Measurements from ENCODE around the gene ROBO2. TPM values are rescaled to one million over a fixed set of nuclear protein-coding genes. Genes with fewer than 3 reads are reported as not detected.

The ROBO2 gene
- total RNA-seq, 4 donors from 2014 or later, result 0.20 to 0.41 (median 0.32) TPM; not detected in 1

DNA sequence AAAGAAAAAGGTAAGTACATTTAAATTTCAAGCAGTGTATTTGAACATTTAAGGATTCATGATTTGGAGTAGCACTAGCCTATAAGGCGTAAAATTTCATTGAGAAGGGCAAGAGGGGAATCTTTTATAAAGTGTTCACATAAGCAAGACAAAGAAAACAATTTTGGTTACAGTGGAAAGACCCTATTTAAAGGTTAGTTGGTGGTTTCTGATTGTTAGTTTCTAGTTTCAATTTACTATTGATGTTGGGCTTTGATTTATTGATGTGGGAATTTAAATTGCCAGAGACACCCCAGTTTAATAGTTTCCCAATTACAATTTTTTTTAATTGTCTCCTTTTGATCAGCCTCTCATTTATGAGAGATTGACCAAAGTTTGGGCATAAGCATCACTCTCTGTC, 19.5 kb downstream of the ROBO2 start:
- intact Hi-C loops (cut with DNase I; ENCODE audit: low total_unique reads), result no loop called here
- no peaks in the 10 kb centered on the region for H3K36me3 ChIP-seq
- no peak overlapping the region for H3K27ac ChIP-seq
- no peak overlapping the region for H3K4me3 ChIP-seq
- no peaks in the 10 kb centered on the region for H3K27me3 ChIP-seq
- 73 to 79% methylated on average over 1 of the region's 1 CpG for WGBS, 2 donors (ENCODE audit: low coverage in 1 of 2)
- no peak for DNase-seq
- no peak for TF ChIP-seq EP300 (IDR thresholded peaks at IDR 0.05; ENCODE audit: low read depth)
- TF ChIP-seq, protein P1, sequence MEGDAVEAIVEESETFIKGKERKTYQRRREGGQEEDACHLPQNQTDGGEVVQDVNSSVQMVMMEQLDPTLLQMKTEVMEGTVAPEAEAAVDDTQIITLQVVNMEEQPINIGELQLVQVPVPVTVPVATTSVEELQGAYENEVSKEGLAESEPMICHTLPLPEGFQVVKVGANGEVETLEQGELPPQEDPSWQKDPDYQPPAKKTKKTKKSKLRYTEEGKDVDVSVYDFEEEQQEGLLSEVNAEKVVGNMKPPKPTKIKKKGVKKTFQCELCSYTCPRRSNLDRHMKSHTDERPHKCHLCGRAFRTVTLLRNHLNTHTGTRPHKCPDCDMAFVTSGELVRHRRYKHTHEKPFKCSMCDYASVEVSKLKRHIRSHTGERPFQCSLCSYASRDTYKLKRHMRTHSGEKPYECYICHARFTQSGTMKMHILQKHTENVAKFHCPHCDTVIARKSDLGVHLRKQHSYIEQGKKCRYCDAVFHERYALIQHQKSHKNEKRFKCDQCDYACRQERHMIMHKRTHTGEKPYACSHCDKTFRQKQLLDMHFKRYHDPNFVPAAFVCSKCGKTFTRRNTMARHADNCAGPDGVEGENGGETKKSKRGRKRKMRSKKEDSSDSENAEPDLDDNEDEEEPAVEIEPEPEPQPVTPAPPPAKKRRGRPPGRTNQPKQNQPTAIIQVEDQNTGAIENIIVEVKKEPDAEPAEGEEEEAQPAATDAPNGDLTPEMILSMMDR (IDR thresholded peaks at IDR 0.05), result no peak
- no peak for TF ChIP-seq POLR2A (IDR thresholded peaks at IDR 0.05)
- no peak for TF ChIP-seq POLR2AphosphoS5 (IDR thresholded peaks at IDR 0.05)
- peaks cover 2 to 4% of the 10 kb centered on the region in 2 donors for H3K9me3 ChIP-seq
- H3K4me1 ChIP-seq, result no peaks in the 10 kb centered on the region
- in situ Hi-C loops (cut with MboI; ENCODE audit: low pct_ligation_motif_present in 1 of 4, low pct_unique_long_range_greater_than_20kb in 1 of 4, low sequenced_read_pairs in 3 of 4), result no loop called here

DNA sequence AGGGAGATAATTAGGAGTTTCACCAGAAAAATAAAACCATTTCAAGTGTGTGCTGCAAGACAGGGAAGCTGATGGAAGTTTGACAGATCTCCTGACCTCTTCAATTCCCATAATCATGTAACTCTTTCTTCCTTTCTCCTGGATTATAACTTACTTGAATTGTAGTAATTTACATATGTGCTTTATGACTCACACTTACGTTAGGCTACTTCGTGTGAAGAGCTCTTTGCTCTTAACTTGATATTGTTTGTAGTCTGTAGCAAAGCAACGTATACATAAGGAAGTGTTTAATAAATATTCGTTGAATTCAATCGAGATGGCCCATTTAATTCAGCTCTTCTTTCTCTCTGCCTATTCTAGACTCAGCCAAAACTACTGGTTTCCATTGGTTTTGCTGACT, 23.5 kb downstream of the ROBO2 start:
- intact Hi-C loops (cut with DNase I; ENCODE audit: low total_unique reads), result no loop called here
- Histone ChIP-seq H3K27ac (no peak overlapping the region), H3K9me3 (peaks cover 2 to 4% of the 10 kb centered on the region in 2 donors), H3K4me3 (no peak overlapping the region), H3K36me3 (no peaks in the 10 kb centered on the region), H3K27me3 (no peaks in the 10 kb centered on the region), H3K4me1 (no peaks in the 10 kb centered on the region)
- WGBS, 2 donors (ENCODE audit: low coverage in 1 of 2), result 73 to 83% methylated on average over 5 of the region's 5 CpGs
- in situ Hi-C loops (cut with MboI; ENCODE audit: low pct_ligation_motif_present in 1 of 4, low pct_unique_long_range_greater_than_20kb in 1 of 4, low sequenced_read_pairs in 3 of 4), result no loop called here
- no peak for DNase-seq
- TF ChIP-seq EP300 (IDR thresholded peaks at IDR 0.05; ENCODE audit: low read depth), result no peak

DNA sequence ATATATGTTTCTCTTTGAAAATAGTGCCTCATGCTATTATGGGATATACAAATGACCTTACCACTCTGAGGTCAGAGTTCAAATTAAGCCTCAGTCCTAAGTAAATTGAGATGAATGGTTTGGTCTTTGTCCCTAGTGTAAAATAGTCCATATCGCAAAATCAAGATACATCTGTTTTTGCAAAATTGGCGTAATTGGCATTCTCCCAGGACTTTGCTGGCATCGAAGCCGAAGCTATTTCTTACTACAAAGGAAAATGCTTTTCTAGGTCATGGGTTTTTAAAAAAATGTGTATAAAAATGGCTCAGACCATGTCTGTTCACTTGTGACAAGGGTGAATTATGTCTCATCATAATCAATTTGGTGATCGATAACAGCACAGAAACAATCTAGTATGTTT, 25.9 kb downstream of the ROBO2 start:
- no peak for TF ChIP-seq EP300 (IDR thresholded peaks at IDR 0.05; ENCODE audit: low read depth)
- TF ChIP-seq POLR2A (IDR thresholded peaks at IDR 0.05), result no peak
- no peak for TF ChIP-seq POLR2AphosphoS5 (IDR thresholded peaks at IDR 0.05)
- TF ChIP-seq, protein P1 (IDR thresholded peaks at IDR 0.05), result no peak
- in situ Hi-C loops (cut with MboI; ENCODE audit: low pct_ligation_motif_present in 1 of 4, low pct_unique_long_range_greater_than_20kb in 1 of 4, low sequenced_read_pairs in 3 of 4) (no loop called here), intact Hi-C loops (cut with DNase I; ENCODE audit: low total_unique reads) (no loop called here)
- no peaks in the 10 kb centered on the region for H3K4me1 ChIP-seq
- no peak overlapping the region for H3K27ac ChIP-seq
- no peak overlapping the region for H3K4me3 ChIP-seq
- no peaks in the 10 kb centered on the region for H3K27me3 ChIP-seq
- 75 to 95% methylated on average over 5 of the region's 5 CpGs for WGBS, 2 donors (ENCODE audit: low coverage in 1 of 2)
- H3K9me3 ChIP-seq, result peaks cover 2 to 4% of the 10 kb centered on the region in 2 donors
- H3K36me3 ChIP-seq, result no peaks in the 10 kb centered on the region
- DNase-seq, result no peak

DNA sequence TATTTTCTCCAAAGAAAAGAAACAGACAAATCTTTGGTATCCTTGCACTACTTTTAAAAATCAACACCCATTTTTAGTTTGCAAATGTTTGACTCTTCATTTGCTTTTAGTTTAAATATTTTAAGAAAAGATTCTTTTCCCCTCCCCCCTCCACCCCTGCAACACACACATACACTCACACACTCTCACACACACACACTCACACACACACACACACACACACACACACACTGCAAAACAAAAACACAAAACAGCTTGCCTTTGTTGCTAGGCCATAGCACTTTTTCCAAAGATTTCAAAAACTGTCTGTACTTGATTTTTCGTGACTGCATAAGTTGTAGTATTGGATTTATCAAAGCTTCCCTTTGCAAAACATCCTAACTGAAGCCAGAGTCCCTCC, 26.9 kb downstream of the ROBO2 start:
- intact Hi-C loops (cut with DNase I; ENCODE audit: low total_unique reads), result no loop called here
- no peaks in the 10 kb centered on the region for H3K4me1 ChIP-seq
- in situ Hi-C loops (cut with MboI; ENCODE audit: low pct_ligation_motif_present in 1 of 4, low pct_unique_long_range_greater_than_20kb in 1 of 4, low sequenced_read_pairs in 3 of 4), result no loop called here
- H3K4me3 ChIP-seq, result no peak overlapping the region
- no peaks in the 10 kb centered on the region for H3K27me3 ChIP-seq
- H3K36me3 ChIP-seq, result no peaks in the 10 kb centered on the region
- no peak for DNase-seq
- H3K9me3 ChIP-seq, result peaks cover 2 to 4% of the 10 kb centered on the region in 2 donors
- WGBS, 2 donors (ENCODE audit: low coverage in 1 of 2), result 63 to 80% methylated on average over 1 of the region's 1 CpG
- no peak for TF ChIP-seq EP300 (IDR thresholded peaks at IDR 0.05; ENCODE audit: low read depth)
- no peak overlapping the region for H3K27ac ChIP-seq

DNA sequence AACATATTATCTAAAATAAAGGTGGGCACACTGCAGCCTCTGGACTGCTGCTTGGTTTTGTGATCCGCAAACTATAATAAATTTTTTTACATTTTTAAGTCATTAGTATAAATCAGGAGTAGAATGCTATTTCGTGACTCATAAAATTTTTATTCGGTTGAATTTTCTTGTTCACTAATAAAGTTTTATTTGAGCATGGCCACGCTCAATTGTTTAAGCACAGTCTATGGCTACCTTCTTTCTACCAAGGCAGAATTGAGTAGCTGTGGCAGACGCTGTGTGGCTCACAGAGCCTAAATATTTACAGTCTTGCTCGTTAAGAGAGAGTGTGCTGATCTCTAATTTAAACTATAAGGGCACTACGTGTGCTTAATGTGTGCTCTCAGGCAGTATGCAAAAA, 28.9 kb downstream of the ROBO2 start:
- TF ChIP-seq POLR2A (IDR thresholded peaks at IDR 0.05) (no peak), POLR2AphosphoS5 (IDR thresholded peaks at IDR 0.05) (no peak), EP300 (IDR thresholded peaks at IDR 0.05; ENCODE audit: low read depth) (no peak)
- TF ChIP-seq, protein P1 (IDR thresholded peaks at IDR 0.05), result no peak
- DNase-seq, result no peak
- 74 to 88% methylated on average over 7 of the region's 7 CpGs for WGBS, 2 donors (ENCODE audit: low coverage in 1 of 2)
- Histone ChIP-seq H3K27me3 (no peaks in the 10 kb centered on the region), H3K4me1 (no peaks in the 10 kb centered on the region), H3K36me3 (no peaks in the 10 kb centered on the region), H3K4me3 (no peak overlapping the region), H3K27ac (no peak overlapping the region), H3K9me3 (no peaks in the 10 kb centered on the region)
- in situ Hi-C loops (cut with MboI; ENCODE audit: low pct_ligation_motif_present in 1 of 4, low pct_unique_long_range_greater_than_20kb in 1 of 4, low sequenced_read_pairs in 3 of 4), result no loop called here
- intact Hi-C loops (cut with DNase I; ENCODE audit: low total_unique reads), result no loop called here
